Tibial nerve (tissue), 4 donors: ENCODE measurements around the gene BLVRA. TPM values are rescaled to one million over a fixed set of nuclear protein-coding genes. Genes with fewer than 3 reads are reported as not detected.
"Not testable (repeated sequence)": the region's sequence is repeated elsewhere in the genome, so short reads cannot be mapped to it uniquely, and the experiment has no call there.

ENCODE experiments used
- DNase-seq, 2 donors: peaks; one replicate each; pipeline ENCODE4 v3.0.0-alpha.2; 2019; ENCODE audit warnings: low spot score in 2 of 2
- H3K27ac ChIP-seq, 4 donors: fragments of 200-600 bp; sonication (generic) in 3 of 4; one replicate each; pipeline ENCODE4 v1.5.1; 2017 to 2019; ENCODE audit warnings: mild to moderate bottlenecking in 1 of 4
- H3K27me3 ChIP-seq, 2 donors: fragments of 200-600 bp; sonication (generic) in 1 of 2; one replicate each; pipeline versions ENCODE4 v1.5.1 to v1.6.0; 2017 to 2019
- H3K36me3 ChIP-seq, 3 donors: fragments of 200-600 bp; sonication (generic); one replicate each; pipeline ENCODE4 v1.5.1; 2018 to 2019
- H3K4me1 ChIP-seq, 4 donors: fragments of 200-600 bp; sonication (generic) in 3 of 4; one replicate each; pipeline ENCODE4 v1.5.1; 2017 to 2019
- H3K4me3 ChIP-seq, 4 donors: fragments of 200-600 bp; sonication (generic) in 3 of 4; one replicate each; pipeline ENCODE4 v1.5.1; 2017 to 2019; ENCODE audit warnings: mild to moderate bottlenecking in 1 of 4, moderate library complexity in 1 of 4
- H3K9me3 ChIP-seq, 4 donors: fragments of 200-600 bp; sonication (generic) in 3 of 4; one replicate each; pipeline ENCODE4 v1.5.1; 2017 to 2019
- EP300 ChIP-seq, 2 donors: sonication (generic); formaldehyde crosslinking; IDR thresholded peaks; one replicate each; pipeline ENCODE4 v1.6.1; 2017; ENCODE audit warnings: antibody characterized with exemption in 2 of 2, mild to moderate bottlenecking in 1 of 2
- POLR2A ChIP-seq, 2 donors: fragments of 450-650 bp; IDR thresholded peaks; one replicate each; pipeline ENCODE4 v1.6.1; 2017; ENCODE audit warnings: antibody characterized with exemption in 2 of 2, mild to moderate bottlenecking in 2 of 2, moderate library complexity in 2 of 2
- WGBS, 2 donors: methylation state at CpG; one replicate each; pipeline ENCODE4 v1.1.5; 2018; 5-methylcytosine and 5-hydroxymethylcytosine counted together
- total RNA-seq, 4 donors: library from RNA; depleted of rRNA; stranded (reverse); fragments of >200 nt; gene quantifications; one replicate each; pipeline ENCODE4 v1.1.0, GENCODE V29; 2016
- TF ChIP-seq, protein P1 (sequence below), 5 experiments: fragments of 200-600 bp in 3 of 5; fragments of 450-650 bp in 2 of 5; sonication (generic) in 3 of 5; IDR thresholded peaks; one replicate each; pipeline ENCODE4 v1.5.1; 2016 to 2019; ENCODE audit warnings: antibody characterized with exemption in 5 of 5, mild to moderate bottlenecking in 3 of 5, moderate library complexity in 2 of 5

BLVRA gene
- total RNA-seq, 4 donors from 2014 or later: 32.2 to 70.5 (median 48.5) TPM

DNA sequence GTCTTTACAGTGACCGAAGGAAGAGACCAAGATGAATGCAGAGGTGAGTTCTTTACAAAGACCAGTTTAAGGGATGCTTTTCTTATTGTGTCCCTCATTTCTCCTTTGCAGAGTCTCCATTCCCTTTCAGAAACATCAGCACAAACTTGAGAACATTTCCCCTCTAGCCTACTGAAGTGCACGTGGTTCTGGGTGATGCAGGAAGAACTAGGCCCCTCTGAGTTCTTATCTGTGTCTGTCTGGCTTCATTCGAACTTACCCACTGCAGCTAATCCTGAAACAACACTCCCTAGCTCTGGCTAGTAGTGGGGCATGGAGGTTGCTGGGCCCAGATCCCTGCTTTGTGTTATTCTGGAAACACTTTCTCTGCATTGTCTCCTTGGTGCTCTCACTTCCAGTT lies 12.6 kb downstream of the BLVRA start:
- no peaks in the 10 kb centered on the region for H3K9me3 ChIP-seq

DNA sequence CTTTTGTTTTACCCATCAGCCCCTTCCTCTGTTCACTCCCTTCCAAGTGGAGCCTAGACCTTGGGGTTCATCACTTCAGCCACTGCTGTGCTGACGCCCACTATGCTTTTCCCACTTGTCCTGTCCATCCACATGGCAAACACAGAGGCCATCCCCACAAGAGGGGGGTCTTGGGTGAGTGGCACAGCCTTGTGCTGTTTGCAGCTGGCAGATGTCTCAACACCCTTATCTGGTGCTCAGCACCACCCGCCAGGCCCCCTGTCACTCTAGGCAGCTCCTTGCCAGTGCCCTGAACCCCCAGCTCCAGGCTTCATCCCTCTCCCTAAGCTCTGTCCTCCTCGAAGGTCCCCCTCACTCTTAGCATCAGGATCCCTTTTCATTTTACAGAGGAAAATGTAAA lies 13.1 kb downstream of the BLVRA start:
- TF ChIP-seq POLR2A (IDR thresholded peaks at IDR 0.05) (no peak), EP300 (IDR thresholded peaks at IDR 0.05) (no peak)
- TF ChIP-seq, protein P1, sequence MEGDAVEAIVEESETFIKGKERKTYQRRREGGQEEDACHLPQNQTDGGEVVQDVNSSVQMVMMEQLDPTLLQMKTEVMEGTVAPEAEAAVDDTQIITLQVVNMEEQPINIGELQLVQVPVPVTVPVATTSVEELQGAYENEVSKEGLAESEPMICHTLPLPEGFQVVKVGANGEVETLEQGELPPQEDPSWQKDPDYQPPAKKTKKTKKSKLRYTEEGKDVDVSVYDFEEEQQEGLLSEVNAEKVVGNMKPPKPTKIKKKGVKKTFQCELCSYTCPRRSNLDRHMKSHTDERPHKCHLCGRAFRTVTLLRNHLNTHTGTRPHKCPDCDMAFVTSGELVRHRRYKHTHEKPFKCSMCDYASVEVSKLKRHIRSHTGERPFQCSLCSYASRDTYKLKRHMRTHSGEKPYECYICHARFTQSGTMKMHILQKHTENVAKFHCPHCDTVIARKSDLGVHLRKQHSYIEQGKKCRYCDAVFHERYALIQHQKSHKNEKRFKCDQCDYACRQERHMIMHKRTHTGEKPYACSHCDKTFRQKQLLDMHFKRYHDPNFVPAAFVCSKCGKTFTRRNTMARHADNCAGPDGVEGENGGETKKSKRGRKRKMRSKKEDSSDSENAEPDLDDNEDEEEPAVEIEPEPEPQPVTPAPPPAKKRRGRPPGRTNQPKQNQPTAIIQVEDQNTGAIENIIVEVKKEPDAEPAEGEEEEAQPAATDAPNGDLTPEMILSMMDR (IDR thresholded peaks at IDR 0.05): no peak
- H3K4me3 ChIP-seq: no peak overlapping the region
- no peaks in the 10 kb centered on the region for H3K9me3 ChIP-seq
- no peaks in the 10 kb centered on the region for H3K27me3 ChIP-seq
- H3K4me1 ChIP-seq: peaks cover 0 to 3% (median 0%) of the 10 kb centered on the region in 4 donors
- no peak overlapping the region for H3K27ac ChIP-seq
- 78 to 80% methylated on average over 3 of the region's 3 CpGs for WGBS, 2 donors
- no peak for DNase-seq
- peaks cover 0 to 37% (median 4%) of the 10 kb centered on the region in 3 donors for H3K36me3 ChIP-seq

More for the DNA sequence above, 12.6 kb downstream of the BLVRA start:
- Histone ChIP-seq H3K36me3 (peaks cover 0 to 37% (median 4%) of the 10 kb centered on the region in 3 donors), H3K4me3 (no peak overlapping the region), H3K27ac (no peak overlapping the region), H3K27me3 (no peaks in the 10 kb centered on the region), H3K4me1 (peaks cover 0 to 4% (median 0%) of the 10 kb centered on the region in 4 donors)
- 73% methylated on average over 3 of the region's 3 CpGs for WGBS, 2 donors
- TF ChIP-seq EP300 (IDR thresholded peaks at IDR 0.05) (no peak), POLR2A (IDR thresholded peaks at IDR 0.05) (no peak)
- TF ChIP-seq, protein P1 (IDR thresholded peaks at IDR 0.05): no peak
- no peak for DNase-seq

DNA sequence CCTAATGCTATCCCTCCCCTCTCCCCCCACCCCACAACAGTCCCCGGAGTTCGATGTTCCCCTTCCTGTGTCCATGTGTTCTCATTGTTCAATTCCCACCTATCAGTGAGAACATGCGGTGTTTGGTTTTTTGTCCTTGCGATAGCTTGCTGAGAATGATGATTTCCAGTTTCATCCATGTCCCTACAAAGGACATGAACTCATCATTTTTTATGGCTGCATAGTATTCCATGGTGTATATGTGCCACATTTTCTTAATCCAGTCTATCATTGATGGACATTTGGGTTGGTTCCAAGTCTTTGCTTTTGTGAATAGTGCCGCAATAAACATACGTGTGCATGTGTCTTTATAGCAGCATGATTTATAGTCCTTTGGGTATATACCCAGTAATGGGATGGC lies 14.8 kb downstream of the BLVRA start:
- not testable (repeated sequence) for H3K4me3 ChIP-seq, H3K9me3 ChIP-seq, H3K27ac ChIP-seq, H3K4me1 ChIP-seq, H3K27me3 ChIP-seq, DNase-seq
- peaks cover 0 to 38% (median 4%) of the 10 kb centered on the region in 3 donors for H3K36me3 ChIP-seq
- WGBS, 2 donors: 97% methylated on average over 6 of the region's 6 CpGs

DNA sequence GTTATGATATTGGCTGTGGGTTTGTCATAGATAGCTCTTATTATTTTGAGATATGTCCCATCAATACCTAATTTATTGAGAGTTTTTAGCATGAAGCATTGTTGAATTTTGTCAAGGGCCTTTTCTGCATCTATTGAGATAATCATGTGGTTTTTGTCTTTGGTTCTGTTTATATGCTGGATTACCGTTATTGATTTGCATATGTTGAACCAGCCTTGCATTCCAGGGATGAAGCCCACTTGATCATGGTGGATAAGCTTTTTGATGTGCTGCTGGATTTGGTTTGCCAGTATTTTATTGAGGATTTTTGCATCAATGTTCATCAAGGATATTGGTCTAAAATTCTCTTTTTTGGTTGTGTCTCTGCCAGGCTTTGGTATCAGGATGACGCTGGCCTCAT lies 16.8 kb downstream of the BLVRA start:
- H3K36me3 ChIP-seq: peaks cover 0 to 46% (median 4%) of the 10 kb centered on the region in 3 donors
- H3K27me3 ChIP-seq, H3K4me3 ChIP-seq, H3K9me3 ChIP-seq, DNase-seq, H3K4me1 ChIP-seq, H3K27ac ChIP-seq: not testable (repeated sequence)
- 92 to 100% methylated on average over 2 of the region's 2 CpGs for WGBS, 2 donors

DNA sequence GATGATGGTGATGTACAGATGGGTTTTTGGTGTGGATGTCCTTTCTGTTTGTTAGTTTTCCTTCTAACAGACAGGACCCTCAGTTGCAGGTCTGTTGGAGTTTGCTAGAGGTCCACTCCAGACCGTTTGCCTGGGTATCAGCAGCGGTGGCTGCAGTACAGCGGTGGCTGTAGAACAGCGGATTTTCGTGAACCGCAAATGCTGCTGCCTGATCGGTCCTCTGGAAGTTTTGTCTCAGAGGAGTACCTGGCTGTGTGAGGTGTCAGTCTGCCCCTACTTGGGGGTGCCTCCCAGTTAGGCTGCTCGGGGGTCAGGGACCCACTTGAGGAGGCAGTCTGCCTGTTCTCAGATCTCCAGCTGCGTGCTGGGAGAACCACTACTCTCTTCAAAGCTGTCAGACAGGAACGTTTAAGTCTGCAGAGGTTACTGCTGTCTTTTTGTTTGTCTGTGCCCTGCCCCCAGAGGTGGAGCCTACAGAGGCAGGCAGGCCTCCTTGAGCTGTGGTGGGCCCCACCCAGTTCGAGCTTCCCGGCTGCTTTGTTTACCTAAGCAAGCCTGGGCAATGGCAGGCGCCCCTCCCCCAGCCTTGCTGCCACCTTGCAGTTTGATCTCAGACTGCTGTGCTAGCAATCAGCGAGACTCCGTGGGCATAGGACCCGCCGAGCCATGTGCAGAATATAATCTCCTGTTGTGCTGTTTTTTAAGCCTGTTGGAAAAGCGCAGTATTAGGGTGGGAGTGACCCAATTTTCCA lies 20.0 kb downstream of the BLVRA start:
- not testable (repeated sequence) for H3K4me3 ChIP-seq, H3K4me1 ChIP-seq, DNase-seq, H3K27me3 ChIP-seq, H3K9me3 ChIP-seq, H3K27ac ChIP-seq
- WGBS, 2 donors: 92 to 95% methylated on average over 15 of the region's 18 CpGs
- H3K36me3 ChIP-seq: peaks cover 0 to 25% (median 0%) of the 10 kb centered on the region in 3 donors

DNA sequence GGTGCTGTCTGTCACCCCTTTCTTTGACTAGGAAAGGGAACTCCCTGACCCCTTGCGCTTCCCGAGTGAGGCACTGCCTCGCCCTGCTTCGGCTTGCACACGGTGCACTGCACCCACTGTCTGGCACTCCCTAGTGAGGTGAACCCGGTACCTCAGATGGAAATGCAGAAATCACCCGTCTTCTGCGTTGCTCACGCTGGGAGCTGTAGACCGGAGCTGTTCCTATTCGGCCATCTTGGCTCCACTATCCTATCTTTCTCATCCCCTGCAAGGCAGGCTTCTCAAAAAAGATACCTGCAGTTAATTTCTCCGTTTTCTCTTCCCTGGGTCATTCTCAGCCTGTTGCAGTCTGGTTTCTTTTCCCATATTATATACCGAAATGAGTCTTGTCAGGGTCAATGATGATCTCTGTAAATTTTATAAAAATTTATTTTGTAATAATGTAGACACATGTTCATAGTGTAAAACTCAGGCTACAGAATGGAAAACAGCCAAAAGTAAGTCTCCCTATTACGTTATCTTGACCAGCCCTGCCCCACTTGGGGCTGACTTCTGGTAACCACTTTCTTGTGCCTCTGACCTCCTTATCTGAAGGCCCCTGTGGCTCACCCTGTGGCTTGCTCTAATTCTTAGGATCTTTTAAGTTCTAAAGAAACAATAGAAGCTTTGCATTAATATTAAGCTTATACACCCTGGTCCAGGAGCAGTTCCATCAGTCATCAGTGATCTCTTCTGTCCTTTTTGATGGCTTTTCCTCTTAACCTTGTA lies 20.7 kb downstream of the BLVRA start:
- Histone ChIP-seq H3K27ac (no peak overlapping the region), H3K4me1 (no peaks in the 10 kb centered on the region), H3K36me3 (peaks cover 0 to 22% (median 0%) of the 10 kb centered on the region in 3 donors), H3K9me3 (no peaks in the 10 kb centered on the region), H3K27me3 (no peaks in the 10 kb centered on the region), H3K4me3 (no peak overlapping the region)
- WGBS, 2 donors: 96 to 98% methylated on average over 14 of the region's 14 CpGs
- TF ChIP-seq POLR2A (IDR thresholded peaks at IDR 0.05): no peak
- TF ChIP-seq, protein P1 (IDR thresholded peaks at IDR 0.05): no peak
- no peak for TF ChIP-seq EP300 (IDR thresholded peaks at IDR 0.05)
- no peak for DNase-seq
